GM12875 (cell line): ENCODE measurements around the gene USP22.
A peak's percentile ranks its signal among the peaks of the same experiment; 100 is the strongest.

Experiments
- H3K4me3 ChIP-seq: one replicate; pipeline ENCODE4 v1.5.1; 2011; ENCODE audit warnings: low read depth, low read length, control low read depth
- TF ChIP-seq, protein P1 (sequence below): IDR thresholded peaks from 2 replicates; pipeline ENCODE4 v1.5.1; 2011; ENCODE audit warnings: low read depth, mild to moderate bottlenecking, control low read depth, inconsistent platforms, low read length, moderate library complexity, borderline replicate concordance; ENCODE audit not compliant: insufficient read depth

USP22 gene

GRCh38 chr17:21044971-21045370, 2.2 kb upstream of the USP22 start:
- no peak overlapping the region for H3K4me3 ChIP-seq
- TF ChIP-seq, protein P1, sequence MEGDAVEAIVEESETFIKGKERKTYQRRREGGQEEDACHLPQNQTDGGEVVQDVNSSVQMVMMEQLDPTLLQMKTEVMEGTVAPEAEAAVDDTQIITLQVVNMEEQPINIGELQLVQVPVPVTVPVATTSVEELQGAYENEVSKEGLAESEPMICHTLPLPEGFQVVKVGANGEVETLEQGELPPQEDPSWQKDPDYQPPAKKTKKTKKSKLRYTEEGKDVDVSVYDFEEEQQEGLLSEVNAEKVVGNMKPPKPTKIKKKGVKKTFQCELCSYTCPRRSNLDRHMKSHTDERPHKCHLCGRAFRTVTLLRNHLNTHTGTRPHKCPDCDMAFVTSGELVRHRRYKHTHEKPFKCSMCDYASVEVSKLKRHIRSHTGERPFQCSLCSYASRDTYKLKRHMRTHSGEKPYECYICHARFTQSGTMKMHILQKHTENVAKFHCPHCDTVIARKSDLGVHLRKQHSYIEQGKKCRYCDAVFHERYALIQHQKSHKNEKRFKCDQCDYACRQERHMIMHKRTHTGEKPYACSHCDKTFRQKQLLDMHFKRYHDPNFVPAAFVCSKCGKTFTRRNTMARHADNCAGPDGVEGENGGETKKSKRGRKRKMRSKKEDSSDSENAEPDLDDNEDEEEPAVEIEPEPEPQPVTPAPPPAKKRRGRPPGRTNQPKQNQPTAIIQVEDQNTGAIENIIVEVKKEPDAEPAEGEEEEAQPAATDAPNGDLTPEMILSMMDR: no peak

DNA sequence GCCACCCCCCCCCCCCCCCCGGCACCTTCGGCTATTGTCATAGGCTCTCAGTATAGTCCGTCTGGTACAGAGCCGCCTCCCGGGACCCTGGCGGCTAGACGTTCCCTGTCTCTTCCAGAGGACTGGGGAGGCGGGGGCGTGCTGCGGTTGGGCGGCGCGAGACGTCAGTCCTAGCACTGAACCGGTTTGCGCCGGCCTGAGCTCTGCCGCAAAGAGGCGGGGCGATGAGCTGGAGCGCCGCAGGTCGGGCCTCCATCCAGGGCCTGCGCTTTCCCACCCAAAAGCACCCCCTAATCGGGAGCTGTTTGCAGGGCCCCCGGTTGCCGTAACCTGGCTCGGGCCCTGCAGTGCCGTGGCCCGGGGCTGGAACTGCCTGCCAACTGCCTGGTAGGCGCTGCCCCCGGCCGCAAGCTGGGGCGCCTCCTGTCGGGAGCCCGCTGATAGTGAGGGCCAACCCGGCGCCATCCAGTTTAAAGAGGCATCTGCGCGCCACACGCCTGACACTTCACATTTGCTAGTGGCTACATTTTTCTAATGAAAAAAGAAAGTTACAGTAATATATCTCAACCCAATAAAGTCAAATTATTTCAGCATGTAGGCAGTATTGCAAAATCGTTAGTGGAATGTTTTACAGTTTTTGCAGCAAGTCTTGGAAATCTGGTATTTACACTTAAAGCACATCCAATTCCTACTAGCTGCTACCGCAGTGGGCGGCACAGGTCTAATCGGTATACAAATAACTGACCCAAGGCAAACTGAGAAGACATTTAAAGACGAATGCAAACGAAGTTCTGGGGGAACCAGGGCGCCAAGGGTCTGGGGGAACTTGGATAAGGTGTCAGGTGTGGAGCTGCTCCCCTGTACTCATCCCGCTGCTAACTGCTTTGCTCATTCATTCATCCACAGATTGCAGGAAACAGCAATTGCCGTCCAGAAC, 753 bp upstream of the USP22 start:
- TF ChIP-seq, protein P1: peak; percentile 89
- peak overlapping the region; percentile 66 for H3K4me3 ChIP-seq

DNA sequence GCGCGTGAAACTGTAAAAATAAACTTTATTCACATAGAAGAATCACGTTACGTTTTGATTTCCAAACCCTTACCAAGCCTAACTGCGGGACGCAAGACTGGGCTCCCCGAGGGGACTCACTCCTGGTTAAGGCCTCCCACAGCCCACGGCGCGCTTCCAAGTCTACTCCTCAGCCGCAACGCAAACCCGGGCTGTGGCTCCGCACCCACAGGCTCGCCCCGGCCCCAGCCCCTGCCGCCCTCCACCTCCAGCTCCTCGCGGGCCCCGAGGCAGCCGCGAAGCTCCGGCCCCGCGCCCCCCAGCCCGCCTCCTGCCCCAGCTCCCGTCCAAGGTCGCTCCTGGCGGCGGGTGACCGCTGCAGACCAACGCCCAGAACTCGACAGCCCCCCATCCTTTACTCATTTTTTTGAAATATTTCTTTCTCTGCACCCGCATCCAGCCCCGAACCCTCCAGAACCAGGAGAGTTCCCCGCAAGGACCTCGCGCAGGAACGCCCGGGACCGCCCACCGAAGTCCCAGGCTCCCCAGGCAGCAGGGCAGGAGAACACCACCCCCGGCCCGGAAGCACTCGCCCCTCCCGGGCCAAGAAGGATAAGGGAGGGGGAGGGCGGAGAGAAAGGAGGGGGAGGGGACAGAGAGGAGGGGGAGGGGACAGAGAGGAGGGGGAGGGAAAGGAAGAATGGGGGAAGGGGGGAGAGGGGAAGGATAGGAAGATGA, 912 bp downstream of the USP22 start:
- TF ChIP-seq, protein P1: no peak
- H3K4me3 ChIP-seq: peak overlapping the region; percentile 96

GRCh38 chr17:21039839-21040575, 2.8 kb downstream of the USP22 start:
- no peak overlapping the region for H3K4me3 ChIP-seq
- TF ChIP-seq, protein P1: peak; percentile 34; the same call in 1 of the 2 replicates

DNA sequence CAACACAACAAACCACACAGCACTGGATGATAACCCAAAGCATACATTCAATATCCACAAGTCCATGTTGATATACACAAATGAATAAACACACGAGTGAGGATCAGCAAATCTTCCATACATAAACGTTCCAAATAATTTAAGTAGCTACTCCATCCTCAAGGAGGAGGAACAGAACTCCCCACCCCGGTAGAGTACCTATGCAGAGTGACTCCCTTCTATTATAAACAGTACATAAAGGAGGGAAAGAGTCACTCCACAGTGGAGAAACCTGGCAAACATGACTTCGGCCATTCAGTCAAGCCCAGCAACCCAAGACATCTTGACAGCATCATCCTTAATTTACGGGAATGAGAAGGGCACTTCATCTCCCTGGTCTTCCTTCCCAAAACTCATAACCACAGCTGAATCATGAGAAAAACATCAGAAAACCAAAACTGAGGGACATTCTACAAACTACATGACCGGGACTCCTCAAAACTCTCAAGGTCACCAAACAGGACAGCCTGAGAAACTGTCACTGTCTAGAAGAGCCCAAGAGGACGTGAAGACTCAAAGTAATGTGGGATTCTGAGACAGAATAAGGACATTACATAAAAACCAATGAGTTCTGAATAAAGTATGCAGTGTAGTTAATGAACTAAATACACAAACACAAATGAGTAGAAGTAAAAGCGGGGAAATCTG, 5.6 kb downstream of the USP22 start:
- no peak overlapping the region for H3K4me3 ChIP-seq

GRCh38 chr17:21036361-21036881, 6.4 kb downstream of the USP22 start:
- no peak overlapping the region for H3K4me3 ChIP-seq
- TF ChIP-seq, protein P1: no peak

More for the DNA sequence above, 5.6 kb downstream of the USP22 start:
- TF ChIP-seq, protein P1: no peak
